H4 (cell line): Measurements from ENCODE around the gene ALKBH2. TPM values are rescaled to one million over a fixed set of nuclear protein-coding genes. Genes with fewer than 3 reads are reported as not detected.
"Not testable (repeated sequence)": the region's sequence is repeated elsewhere in the genome, so short reads cannot be mapped to it uniquely, and the experiment has no call there.

Experiments
- DNase-seq: peaks from one replicate; pipeline ENCODE4 v3.0.0-alpha.2; 2015; ENCODE audit warnings: low spot score
- total RNA-seq: library from RNA; depleted of rRNA; stranded (reverse); fragments of >200 nt; shearing (Covaris generic); gene quantifications from 2 replicates; pipeline ENCODE4 v1.2.3, GENCODE V29; 2014

Gene ALKBH2
- total RNA-seq, 1 experiment from 2014 or later = 19.5 TPM

- no peak for DNase-seq
Measured at GRCh38 chr12:109069307-109070271, 23.7 kb downstream of the ALKBH2 start.

GRCh38 chr12:109065853-109066193 lies 27.4 kb downstream of the ALKBH2 start:
- DNase-seq = no peak

- DNase-seq = no peak
Measured at GRCh38 chr12:109065154-109065852, 28.0 kb downstream of the ALKBH2 start.

- no peak for DNase-seq
Measured at GRCh38 chr12:109064143-109064542, 29.1 kb downstream of the ALKBH2 start.

GRCh38 chr12:109058773-109059172 lies 34.5 kb downstream of the ALKBH2 start:
- no peak for DNase-seq

GRCh38 chr12:109057376-109057775 lies 35.9 kb downstream of the ALKBH2 start:
- no peak for DNase-seq

GRCh38 chr12:109056891-109057290 lies 36.4 kb downstream of the ALKBH2 start:
- DNase-seq = no peak

- DNase-seq = no peak
Measured at GRCh38 chr12:109054520-109054919, 38.8 kb downstream of the ALKBH2 start.

GRCh38 chr12:109054124-109054513 lies 39.2 kb downstream of the ALKBH2 start:
- DNase-seq = not testable (repeated sequence)

GRCh38 chr12:109053382-109054123 lies 39.7 kb downstream of the ALKBH2 start:
- DNase-seq = no peak

- DNase-seq = peak; percentile 65
Measured at GRCh38 chr12:109052414-109053323, 40.6 kb downstream of the ALKBH2 start, which contains the start of gene USP30. Gene USP30 (plus strand): TSS chr12:109052576. CDS start chr12:109052679, 103 bp downstream.

GRCh38 chr12:109052097-109052413 lies 41.2 kb downstream of the ALKBH2 start:
- no peak for DNase-seq

GRCh38 chr12:109049794-109050193 lies 43.5 kb downstream of the ALKBH2 start:
- DNase-seq = not testable (repeated sequence)

GRCh38 chr12:109048706-109049105 lies 44.6 kb downstream of the ALKBH2 start:
- not testable (repeated sequence) for DNase-seq

GRCh38 chr12:109047081-109047805 lies 46.0 kb downstream of the ALKBH2 start:
- DNase-seq = no peak

- DNase-seq = no peak
Measured at GRCh38 chr12:109044241-109044640, 49.0 kb downstream of the ALKBH2 start.
